A549 (cell line): ENCODE measurements around the gene NCBP2. TPM values are rescaled to one million over a fixed set of nuclear protein-coding genes. Genes with fewer than 3 reads are reported as not detected.

Experiments used
- ATAC-seq, 2 experiments: fragments of 200-7000 bp in 1 of 2; fragments of >200 bp in 1 of 2; cut with Nextera tagmentation in 1 of 2; cut with Tn5 transposase in 1 of 2; 3 replicates each; pipeline versions ENCODE4 v1.8.0 to v1.9.1; 2018 to 2020; ENCODE audit warnings: mild to moderate bottlenecking in 1 of 2, moderate library complexity in 1 of 2
- CTCF ChIA-PET: fragments of 300-600 bp; sonication (Branson Sonifier 250); formaldehyde crosslinking; extraction: SDS; loops from one replicate; lab custom pipeline; 2021; ENCODE audit warnings: antibody characterized with exemption, inconsistent platforms; lab: Yijun Ruan, JAX
- POLR2A ChIA-PET: fragments of 350-600 bp; formaldehyde crosslinking; extraction: SDS; loops from one replicate; lab custom pipeline; 2021; ENCODE audit warnings: antibody characterized with exemption, inconsistent platforms; lab: Yijun Ruan, JAX
- DNase-seq, 2 experiments: peaks; one replicate each; pipeline versions ENCODE4 v3.0.0 to v3.0.0-alpha.2; 2011 to 2016; ENCODE audit warnings: low read depth in 1 of 2, low spot score in 1 of 2
- FAIRE-seq: peaks from 2 replicates; lab custom pipeline; 2011; peaks lifted over from hg19 to GRCh38; lab: Jason Lieb, UNC
- H3K27ac ChIP-seq, 2 experiments: fragments of >200 bp; sonication (Bioruptor Twin); formaldehyde crosslinking; 3 replicates each; pipeline ENCODE4 v1.5.1; 2016 to 2017
- H3K4me1 ChIP-seq: fragments of >200 bp; sonication (Bioruptor Twin); formaldehyde crosslinking; 3 replicates; pipeline ENCODE4 v1.6.1; 2016
- H3K4me2 ChIP-seq: fragments of >200 bp; sonication (Bioruptor Twin); formaldehyde crosslinking; 3 replicates; pipeline ENCODE4 v1.6.1; 2016
- H3K4me3 ChIP-seq: fragments of >200 bp; sonication (Bioruptor Twin); formaldehyde crosslinking; 3 replicates; pipeline ENCODE4 v1.5.1; 2016
- H3K9me3 ChIP-seq: fragments of >200 bp; sonication (Bioruptor Twin); formaldehyde crosslinking; 3 replicates; pipeline ENCODE4 v1.6.1; 2016
- ATOH8 ChIP-seq: fragments of 250-450 bp; sonication (Bioruptor Pico); IDR thresholded peaks from 2 replicates; pipeline ENCODE4 v1.5.0; 2020; ENCODE audit warnings: low read depth, mild to moderate bottlenecking, moderate library complexity
- BCL3 ChIP-seq: fragments of >200 bp; sonication (Bioruptor Twin); formaldehyde crosslinking; IDR thresholded peaks from 3 replicates; pipeline ENCODE4 v1.6.1; 2016
- CEBPB ChIP-seq, 2 experiments: fragments of >200 bp in 1 of 2; sonication (Bioruptor Twin) in 1 of 2; formaldehyde crosslinking in 1 of 2; IDR thresholded peaks; 2 replicates each; pipeline ENCODE4 v1.6.1; 2012 to 2016
- CTCF ChIP-seq: fragments of >200 bp; sonication (Bioruptor Twin); formaldehyde crosslinking; IDR thresholded peaks from 3 replicates; pipeline ENCODE4 v1.5.1; 2016
- EP300 ChIP-seq, 2 experiments: fragments of >200 bp; sonication (Bioruptor Twin); formaldehyde crosslinking; IDR thresholded peaks; 2 replicates in 1 of 2; 3 replicates in 1 of 2; pipeline ENCODE4 v1.6.1; 2016 to 2017
- ESRRA ChIP-seq: fragments of 150-350 bp; IDR thresholded peaks from 2 replicates; pipeline ENCODE4 v1.6.1; 2014; ENCODE audit warnings: mild to moderate bottlenecking, low read length, borderline replicate concordance
- FOSL2 ChIP-seq, 2 experiments: fragments of 450-650 bp in 1 of 2; fragments of >200 bp in 1 of 2; sonication (Bioruptor Twin) in 1 of 2; formaldehyde crosslinking; IDR thresholded peaks; 2 replicates each; pipeline versions ENCODE4 v1.5.0 to v1.6.1; 2016 to 2020; ENCODE audit warnings: mild to moderate bottlenecking in 1 of 2, moderate library complexity in 1 of 2
- FOXS1 ChIP-seq: fragments of 250-450 bp; sonication (Bioruptor Pico); IDR thresholded peaks from 2 replicates; pipeline ENCODE4 v1.5.0; 2020; ENCODE audit warnings: mild to moderate bottlenecking, moderate library complexity
- GATA3 ChIP-seq: IDR thresholded peaks from 2 replicates; pipeline ENCODE4 v1.6.1; 2012; ENCODE audit warnings: borderline replicate concordance
- HDAC2 ChIP-seq: fragments of 200-600 bp; sonication (generic); IDR thresholded peaks from 2 replicates; pipeline ENCODE4 v1.6.1; 2016
- HOXA7 ChIP-seq: fragments of 250-450 bp; sonication (Bioruptor Pico); IDR thresholded peaks from 2 replicates; pipeline ENCODE4 v1.5.0; 2020; ENCODE audit warnings: mild to moderate bottlenecking, moderate library complexity
- HOXB5 ChIP-seq: fragments of 250-450 bp; sonication (Bioruptor Pico); IDR thresholded peaks from 2 replicates; pipeline ENCODE4 v1.5.0; 2020; ENCODE audit warnings: mild to moderate bottlenecking, moderate library complexity
- JUN ChIP-seq, 2 experiments: fragments of >200 bp; sonication (Bioruptor Twin); formaldehyde crosslinking; IDR thresholded peaks; 2 replicates in 1 of 2; 3 replicates in 1 of 2; pipeline ENCODE4 v1.6.1; 2016 to 2017
- JUNB ChIP-seq: fragments of >200 bp; sonication (Bioruptor Twin); formaldehyde crosslinking; IDR thresholded peaks from 2 replicates; pipeline ENCODE4 v1.6.1; 2016
- KDM5A ChIP-seq: fragments of 200-600 bp; sonication (generic); IDR thresholded peaks from 2 replicates; pipeline ENCODE4 v1.6.1; 2016; ENCODE audit warnings: antibody characterized with exemption, mild to moderate bottlenecking
- MAZ ChIP-seq: fragments of 150-350 bp; IDR thresholded peaks from 2 replicates; pipeline ENCODE4 v1.6.1; 2014; ENCODE audit warnings: antibody characterized with exemption, low read depth, low read length, borderline replicate concordance
- NFE2L2 ChIP-seq: fragments of 150-350 bp; conservative IDR thresholded peaks from 2 replicates; pipeline ENCODE4 v1.6.1; 2014; ENCODE audit warnings: low read length
- NPAS2 ChIP-seq: fragments of 250-450 bp; sonication (Bioruptor Pico); IDR thresholded peaks from 2 replicates; pipeline ENCODE4 v1.8.0; 2022; ENCODE audit warnings: mild to moderate bottlenecking, moderate library complexity, borderline replicate concordance
- NR3C1 ChIP-seq: fragments of >200 bp; sonication (Bioruptor Twin); formaldehyde crosslinking; IDR thresholded peaks from 3 replicates; pipeline ENCODE4 v1.6.1; 2017
- POLR2AphosphoS2 ChIP-seq: conservative IDR thresholded peaks from 2 replicates; pipeline ENCODE4 v1.6.1; 2012; ENCODE audit warnings: low read length, improper control_type of control experiment, inconsistent platforms
- RAD21 ChIP-seq, 2 experiments: fragments of >200 bp in 1 of 2; sonication (Bioruptor Twin) in 1 of 2; formaldehyde crosslinking in 1 of 2; IDR thresholded peaks in 1 of 2; conservative IDR thresholded peaks in 1 of 2; 2 replicates in 1 of 2; 3 replicates in 1 of 2; pipeline ENCODE4 v1.6.1; 2012 to 2018; ENCODE audit warnings: inconsistent platforms in 1 of 2
- RCOR1 ChIP-seq: fragments of 150-350 bp; IDR thresholded peaks from 2 replicates; pipeline ENCODE4 v1.6.1; 2014; ENCODE audit warnings: antibody characterized with exemption, low read length, low read depth
- RNF2 ChIP-seq: fragments of 200-600 bp; sonication (generic); IDR thresholded peaks from 2 replicates; pipeline ENCODE4 v1.6.1; 2016; ENCODE audit warnings: low read depth, mild to moderate bottlenecking, antibody characterized with exemption, moderate library complexity, borderline replicate concordance
- SMC3 ChIP-seq: fragments of >200 bp; sonication (Bioruptor Twin); formaldehyde crosslinking; IDR thresholded peaks from 3 replicates; pipeline ENCODE4 v1.6.1; 2018; ENCODE audit warnings: inconsistent platforms
- TP53 ChIP-seq: fragments of 250-450 bp; sonication (Bioruptor Pico); IDR thresholded peaks from 2 replicates; pipeline ENCODE4 v1.5.0; 2021; ENCODE audit warnings: mild to moderate bottlenecking, moderate library complexity
- ZFP36 ChIP-seq: fragments of 450-650 bp; IDR thresholded peaks from 2 replicates; pipeline ENCODE4 v1.6.1; 2014; ENCODE audit warnings: borderline replicate concordance; ENCODE audit not compliant: partially characterized antibody
- WGBS: methylation state at CpG from one replicate; pipeline ENCODE4 v1.1.6; 2017; ENCODE audit errors: missing lambda C conversion rate; 5-methylcytosine and 5-hydroxymethylcytosine counted together
- polyA plus RNA-seq, 4 experiments: library from polyadenylated mRNA; depleted of rRNA in 3 of 4; stranded (reverse); fragments of >200 nt; fragmentation: RNase III in 1 of 4; extraction: RNeasy Plus Mini Kit Qiagen cat#74134 plus additional on column Dnase treatment in 1 of 4; gene quantifications; 2 replicates in 3 of 4; 3 replicates in 1 of 4; pipeline ENCODE4 v1.2.3, GENCODE V29; 2011 to 2017
- TF ChIP-seq, protein P1 (sequence below): fragments of 450-650 bp; IDR thresholded peaks from 2 replicates; pipeline ENCODE4 v1.6.1; 2014; ENCODE audit warnings: antibody characterized with exemption
- TF ChIP-seq, protein P2 (sequence below): fragments of >200 bp; sonication (Bioruptor Twin); formaldehyde crosslinking; IDR thresholded peaks from 2 replicates; pipeline ENCODE4 v1.6.1; 2016

Gene NCBP2
- polyA plus RNA-seq, 2 of the 4 experiments (the other 2 are of a cell fraction) = 63.6 to 68.0 TPM

DNA sequence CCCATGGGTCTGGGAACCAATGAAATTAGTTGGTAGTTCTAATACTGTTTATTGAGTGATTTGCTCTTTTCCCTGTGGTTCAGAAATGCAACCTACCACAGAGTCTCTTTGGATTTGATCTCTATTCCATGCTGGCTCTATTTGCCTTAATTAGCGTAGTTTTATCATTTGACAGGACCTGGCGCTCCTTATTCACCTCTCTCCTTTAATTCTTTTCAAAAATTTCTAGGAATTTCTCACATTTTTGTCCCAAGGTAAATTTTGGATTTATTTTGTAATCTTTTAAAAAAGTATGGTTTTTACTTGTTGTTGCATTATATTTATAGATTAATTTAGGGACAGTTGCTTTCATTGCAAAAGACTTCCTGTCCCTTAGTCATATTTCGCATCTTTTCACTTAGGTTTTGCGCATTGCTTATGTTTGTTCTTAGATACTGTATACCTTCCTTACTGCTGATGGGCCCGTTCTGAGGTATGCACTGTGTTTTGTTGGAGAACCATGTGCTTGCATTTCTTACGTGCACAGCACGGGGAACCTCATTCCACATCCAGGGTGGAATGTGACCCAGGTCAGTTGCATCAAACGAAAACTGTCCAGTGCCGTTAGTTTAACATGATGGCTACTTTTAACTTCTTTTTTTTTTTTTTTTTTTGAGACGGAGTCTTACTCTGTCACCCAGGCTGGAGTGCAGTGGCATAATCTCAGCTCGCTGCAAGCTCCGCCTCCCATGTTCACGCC lies 47.6 kb downstream of the NCBP2 start:
- WGBS = 91% methylated on average over 13 of the region's 13 CpGs

GRCh38 chr3:196889844-196890708 lies 52.3 kb downstream of the NCBP2 start:
- FAIRE-seq = no peak
- Histone ChIP-seq H3K9me3 (no peaks in the 10 kb centered on the region), H3K4me3 (no peak overlapping the region), H3K27ac (no peak overlapping the region), H3K4me1 (no peaks in the 10 kb centered on the region), H3K4me2 (no peak overlapping the region)
- TF ChIP-seq RNF2 (no peak), TP53 (CRISPR knock-in tag) (no peak)
- no peak for ATAC-seq
- 99% methylated on average over 6 of the region's 6 CpGs for WGBS
- CTCF ChIA-PET = no interaction called here
- POLR2A ChIA-PET = no interaction called here
- no peak for DNase-seq

More for the DNA sequence above, 47.6 kb downstream of the NCBP2 start:
- ChIA-PET POLR2A (no interaction called here), CTCF (no interaction called here)
- ATAC-seq = no peak
- TF ChIP-seq HOXA7 (CRISPR knock-in tag) (no peak), FOXS1 (CRISPR knock-in tag) (no peak), HOXB5 (CRISPR knock-in tag) (no peak), SMC3 (no peak), ATOH8 (CRISPR knock-in tag) (no peak), MAZ (no peak), GATA3 (no peak), CEBPB (IDR thresholded peaks at IDR 0.05) (no peak), JUN (IDR thresholded peaks at IDR 0.05) (no peak), RAD21 (conservative IDR thresholded peaks at IDR 0.05 in 1 of 2, IDR thresholded peaks at IDR 0.05 in 1 of 2) (no peak), HDAC2 (no peak), RCOR1 (no peak), ESRRA (no peak), POLR2AphosphoS2 (no peak)
- TF ChIP-seq, protein P1, sequence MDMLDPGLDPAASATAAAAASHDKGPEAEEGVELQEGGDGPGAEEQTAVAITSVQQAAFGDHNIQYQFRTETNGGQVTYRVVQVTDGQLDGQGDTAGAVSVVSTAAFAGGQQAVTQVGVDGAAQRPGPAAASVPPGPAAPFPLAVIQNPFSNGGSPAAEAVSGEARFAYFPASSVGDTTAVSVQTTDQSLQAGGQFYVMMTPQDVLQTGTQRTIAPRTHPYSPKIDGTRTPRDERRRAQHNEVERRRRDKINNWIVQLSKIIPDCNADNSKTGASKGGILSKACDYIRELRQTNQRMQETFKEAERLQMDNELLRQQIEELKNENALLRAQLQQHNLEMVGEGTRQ = no peak
- TF ChIP-seq, protein P2, sequence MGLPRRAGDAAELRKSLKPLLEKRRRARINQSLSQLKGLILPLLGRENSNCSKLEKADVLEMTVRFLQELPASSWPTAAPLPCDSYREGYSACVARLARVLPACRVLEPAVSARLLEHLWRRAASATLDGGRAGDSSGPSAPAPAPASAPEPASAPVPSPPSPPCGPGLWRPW = no peak
- Histone ChIP-seq H3K4me3 (no peak overlapping the region), H3K4me1 (no peaks in the 10 kb centered on the region), H3K9me3 (no peaks in the 10 kb centered on the region), H3K4me2 (no peak overlapping the region), H3K27ac (no peak overlapping the region)
- FAIRE-seq = no peak
- DNase-seq = no peak

DNA sequence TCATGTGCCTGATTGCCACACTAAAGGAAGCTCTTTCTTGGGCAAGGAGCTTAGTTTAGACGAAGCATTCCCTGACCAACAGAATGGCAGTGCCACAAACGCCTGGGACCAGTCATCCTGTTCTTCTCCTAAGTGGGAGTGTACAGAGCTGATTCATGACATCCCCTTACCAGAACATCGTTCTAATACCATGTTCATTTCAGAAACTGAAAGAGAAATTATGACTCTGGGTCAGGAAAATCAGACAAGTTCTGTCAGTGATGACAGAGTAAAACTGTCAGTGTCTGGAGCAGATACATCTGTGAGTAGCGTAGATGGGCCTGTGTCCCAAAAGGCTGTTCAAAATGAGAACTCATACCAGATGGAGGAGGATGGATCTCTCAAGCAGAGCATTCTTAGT lies 56.2 kb downstream of the NCBP2 start:
- Histone ChIP-seq H3K4me3 (no peak overlapping the region), H3K9me3 (no peaks in the 10 kb centered on the region), H3K4me1 (no peaks in the 10 kb centered on the region), H3K27ac (no peak overlapping the region), H3K4me2 (no peak overlapping the region)
- FAIRE-seq = no peak
- ChIA-PET POLR2A (interaction anchor here (0.5 kb wide), 1 partner anchor 1179 kb away, joined by 9 read pairs; no protein-coding TSS in a partner anchor), CTCF (no interaction called here)
- no peak for DNase-seq
- WGBS = 83% methylated on average over 4 of the region's 4 CpGs
- no peak for ATAC-seq
- no peak for TF ChIP-seq JUNB
- TF ChIP-seq NPAS2 (CRISPR knock-in tag) = no peak
- TF ChIP-seq EP300 (IDR thresholded peaks at IDR 0.05) = no peak
- TF ChIP-seq ZFP36 = no peak
- no peak for TF ChIP-seq BCL3
- no peak for TF ChIP-seq NR3C1
- TF ChIP-seq, protein P2 = no peak
- TF ChIP-seq CTCF = no peak
- no peak for TF ChIP-seq NFE2L2
- TF ChIP-seq SMC3 = no peak
- no peak for TF ChIP-seq HOXB5 (CRISPR knock-in tag)
- TF ChIP-seq KDM5A = no peak
- no peak for TF ChIP-seq HDAC2
- no peak for TF ChIP-seq FOSL2 (IDR thresholded peaks at IDR 0.05)
- no peak for TF ChIP-seq FOSL2 (CRISPR knock-in tag; IDR thresholded peaks at IDR 0.05)
